H1 (cell line): ENCODE measurements around the gene ZCCHC3. TPM values are rescaled to one million over a fixed set of nuclear protein-coding genes. Genes with fewer than 3 reads are reported as not detected.

Source experiments
- CTCF ChIA-PET: fragments of 300-600 bp; sonication (Branson Sonifier 250); formaldehyde crosslinking; loops from one replicate; lab custom pipeline; 2021; ENCODE audit not compliant: partially characterized antibody; lab: Charles Lee
- POLR2A ChIA-PET: fragments of 300-600 bp; sonication (Branson Sonifier 250); formaldehyde crosslinking; loops from one replicate; lab custom pipeline; 2021; ENCODE audit warnings: inconsistent platforms; ENCODE audit not compliant: partially characterized antibody; lab: Charles Lee
- DNase-seq, 2 experiments: peaks; one replicate each; pipeline versions ENCODE4 v3.0.0 to v3.0.0-alpha.2; 2010 to 2022; ENCODE audit warnings: low spot score in 2 of 2, low read depth in 1 of 2, mixed read lengths in 1 of 2
- FAIRE-seq: peaks from 2 replicates; lab custom pipeline; 2011; peaks lifted over from hg19 to GRCh38; lab: Jason Lieb, UNC
- H2AFZ ChIP-seq: 2 replicates; pipeline ENCODE4 v1.8.1; 2012; ENCODE audit warnings: low read length, inconsistent platforms
- H2AK5ac ChIP-seq: 2 replicates; pipeline ENCODE4 v1.6.1; 2013; ENCODE audit warnings: low read depth, low read length
- H2BK120ac ChIP-seq: replicated peaks from 2 replicates; pipeline ENCODE3; 2013; ENCODE audit warnings: low read depth, low read length, inconsistent platforms
- H2BK12ac ChIP-seq: 2 replicates; pipeline ENCODE4 v1.6.1; 2013; ENCODE audit warnings: low read depth, low read length
- H2BK15ac ChIP-seq: 2 replicates; pipeline ENCODE4 v1.6.1; 2013; ENCODE audit warnings: low read length
- H2BK20ac ChIP-seq: 2 replicates; pipeline ENCODE4 v1.6.1; 2013; ENCODE audit warnings: low read length
- H2BK5ac ChIP-seq: 2 replicates; pipeline ENCODE4 v1.6.1; 2013; ENCODE audit warnings: low read depth, low read length
- H3K14ac ChIP-seq: 2 replicates; pipeline ENCODE4 v1.6.1; 2013; ENCODE audit warnings: inconsistent platforms; ENCODE audit not compliant: insufficient read length
- H3K18ac ChIP-seq: 2 replicates; pipeline ENCODE4 v1.6.1; 2013; ENCODE audit warnings: low read length; ENCODE audit errors: extremely low read depth
- H3K23ac ChIP-seq: 2 replicates; pipeline ENCODE4 v1.6.1; 2013; ENCODE audit warnings: inconsistent platforms; ENCODE audit not compliant: insufficient read length
- H3K23me2 ChIP-seq: 2 replicates; pipeline ENCODE4 v1.6.1; 2013; ENCODE audit warnings: low read depth, low read length
- H3K27ac ChIP-seq: 2 replicates; pipeline ENCODE4 v1.6.1; 2011; ENCODE audit warnings: low read depth, low read length, inconsistent platforms
- H3K27me3 ChIP-seq, 4 experiments: replicated peaks in 1 of 4; 1 replicate in 1 of 4; 2 replicates in 3 of 4; pipeline versions ENCODE4 v1.6.1 to v1.8.1; 2011 to 2013; ENCODE audit warnings: low read length in 3 of 4, mild to moderate bottlenecking in 3 of 4, inconsistent platforms in 2 of 4, mixed read lengths in 2 of 4, moderate library complexity in 1 of 4; ENCODE audit not compliant: control insufficient read depth in 3 of 4, insufficient read depth in 3 of 4; ENCODE audit errors: extremely low read depth in 1 of 4
- H3K36me3 ChIP-seq, 4 experiments: 2 replicates each; pipeline versions ENCODE4 v1.6.1 to v1.8.1; 2011 to 2013; ENCODE audit warnings: mild to moderate bottlenecking in 4 of 4, low read length in 3 of 4, moderate library complexity in 2 of 4, control low read depth in 1 of 4, inconsistent platforms in 1 of 4; ENCODE audit not compliant: insufficient read depth in 4 of 4, control insufficient read depth in 2 of 4
- H3K4ac ChIP-seq: replicated peaks from 2 replicates; pipeline ENCODE3; 2013; ENCODE audit warnings: low read length, low read depth, mixed read lengths, inconsistent platforms; ENCODE audit not compliant: insufficient read length
- H3K4me1 ChIP-seq, 4 experiments: replicated peaks in 1 of 4; 1 replicate in 1 of 4; 2 replicates in 3 of 4; pipeline versions ENCODE4 v1.6.1 to v1.8.1; 2011 to 2013; ENCODE audit warnings: low read length in 3 of 4, inconsistent platforms in 2 of 4, mixed read lengths in 1 of 4; ENCODE audit not compliant: insufficient read depth in 4 of 4, control insufficient read depth in 3 of 4
- H3K4me2 ChIP-seq, 2 experiments: 2 replicates each; pipeline versions ENCODE4 v1.6.1 to v1.8.1; 2011 to 2013; ENCODE audit warnings: low read depth in 2 of 2, low read length in 2 of 2, control low read depth in 1 of 2, inconsistent platforms in 1 of 2, mild to moderate bottlenecking in 1 of 2; ENCODE audit not compliant: insufficient read depth in 1 of 2
- H3K4me3 ChIP-seq, 4 experiments: fragments of 200-600, 300-600 bp in 1 of 4; sonication (generic), shearing (Covaris generic), sonication (Bioruptor Twin) in 1 of 4; 2 replicates each; pipeline versions ENCODE4 v1.5.1 to v1.8.1; 2011 to 2016; ENCODE audit warnings: low read length in 4 of 4, low read depth in 3 of 4, control low read depth in 2 of 4, inconsistent platforms in 2 of 4, mild to moderate bottlenecking in 2 of 4, mixed read lengths in 1 of 4, moderate library complexity in 1 of 4; ENCODE audit not compliant: insufficient read depth in 2 of 4; ENCODE audit errors: extremely low read depth in 1 of 4
- H3K56ac ChIP-seq: replicated peaks from 2 replicates; pipeline ENCODE3; 2013; ENCODE audit warnings: low read depth, mild to moderate bottlenecking, mixed read lengths, low read length, inconsistent platforms; ENCODE audit not compliant: insufficient read length
- H3K79me1 ChIP-seq: 2 replicates; pipeline ENCODE4 v1.6.1; 2013; ENCODE audit warnings: low read depth, low read length, control low read depth
- H3K79me2 ChIP-seq, 2 experiments: 2 replicates each; pipeline versions ENCODE4 v1.6.1 to v1.8.1; 2012 to 2013; ENCODE audit warnings: low read length in 2 of 2, mild to moderate bottlenecking in 2 of 2, inconsistent platforms in 1 of 2; ENCODE audit not compliant: insufficient read depth in 2 of 2, control insufficient read depth in 1 of 2
- H3K9ac ChIP-seq, 4 experiments: replicated peaks in 1 of 4; 1 replicate in 1 of 4; 2 replicates in 3 of 4; pipeline versions ENCODE4 v1.6.1 to v1.8.1; 2011 to 2013; ENCODE audit warnings: low read depth in 3 of 4, low read length in 3 of 4, control low read depth in 2 of 4, mild to moderate bottlenecking in 2 of 4, moderate library complexity in 2 of 4, inconsistent platforms in 1 of 4; ENCODE audit errors: extremely low read depth in 1 of 4
- H3K9me3 ChIP-seq, 2 experiments: 2 replicates each; pipeline versions ENCODE4 v1.6.1 to v1.8.1; 2012 to 2013; ENCODE audit warnings: mild to moderate bottlenecking in 2 of 2, moderate library complexity in 2 of 2, control low read depth in 1 of 2, inconsistent platforms in 1 of 2, low read depth in 1 of 2, low read length in 1 of 2, mixed read lengths in 1 of 2; ENCODE audit not compliant: insufficient read depth in 2 of 2
- H4K20me1 ChIP-seq, 2 experiments: replicated peaks in 1 of 2; 2 replicates each; pipeline versions ENCODE3 to v1.8.1; 2011 to 2013; ENCODE audit warnings: inconsistent platforms in 2 of 2, low read length in 2 of 2, mild to moderate bottlenecking in 1 of 2; ENCODE audit not compliant: insufficient read depth in 2 of 2, control insufficient read depth in 1 of 2
- H4K5ac ChIP-seq: 2 replicates; pipeline ENCODE4 v1.6.1; 2013; ENCODE audit warnings: low read length, low read depth, mixed read lengths, inconsistent platforms; ENCODE audit not compliant: insufficient read length
- H4K8ac ChIP-seq: 2 replicates; pipeline ENCODE4 v1.8.0; 2013; ENCODE audit warnings: mild to moderate bottlenecking, moderate library complexity, low read length, inconsistent platforms; ENCODE audit not compliant: insufficient read depth; ENCODE audit errors: extremely low read depth
- H4K91ac ChIP-seq: replicated peaks from 2 replicates; pipeline ENCODE3; 2013; ENCODE audit warnings: low read length, mixed read lengths, inconsistent platforms; ENCODE audit not compliant: insufficient read length
- HDAC6 ChIP-seq: IDR thresholded peaks from one replicate; pipeline ENCODE4 v1.7.1; 2012; ENCODE audit warnings: low read depth, mild to moderate bottlenecking, inconsistent platforms, low read length, moderate library complexity
- SIN3A ChIP-seq, 2 experiments: IDR thresholded peaks in 1 of 2; conservative IDR thresholded peaks in 1 of 2; 2 replicates each; pipeline ENCODE4 v1.6.1; 2011 to 2012; ENCODE audit warnings: low read length in 2 of 2, improper control_type of control experiment in 1 of 2, low read depth in 1 of 2, mild to moderate bottlenecking in 1 of 2
- WGBS, 2 experiments: shearing (Covaris generic) in 1 of 2; methylation state at CpG; one replicate each; pipeline versions ENCODE4 v1.1.6 to v1.1.7; 2013 to 2015; ENCODE audit warnings: low lambda C conversion rate in 2 of 2, mixed read lengths in 2 of 2, inconsistent platforms in 1 of 2, low coverage in 1 of 2, missing lambda C conversion rate in 1 of 2; ENCODE audit not compliant: insufficient replicate concordance in 2 of 2, insufficient coverage in 1 of 2, insufficient read length in 1 of 2; ENCODE audit errors: extremely low coverage in 1 of 2, missing lambda C conversion rate in 1 of 2; 5-methylcytosine and 5-hydroxymethylcytosine counted together
- polyA plus RNA-seq, 7 experiments: library from polyadenylated mRNA; depleted of rRNA in 3 of 7; stranded (reverse) in 5 of 7; unstranded in 2 of 7; fragments of >200 nt in 5 of 7; fragments of 200-250 nt in 2 of 7; gene quantifications; 1 replicate in 5 of 7; 2 replicates in 1 of 7; 4 replicates in 1 of 7; pipeline versions ENCODE4 v1.2.1 to v1.2.3, GENCODE V29; 2011 to 2013; ENCODE audit warnings: missing spikeins in 2 of 7, mixed read lengths in 2 of 7
- total RNA-seq: library from RNA; stranded (reverse); fragmentation: NEBNext Ultra II Directional; extraction: Animal tissue kit (Norgen Biotek cat#: 25700); gene quantifications from 2 replicates; pipeline ENCODE4 v1.2.1, GENCODE V29; 2021
- TF ChIP-seq, protein P1 (sequence below): IDR thresholded peaks from 2 replicates; pipeline ENCODE4 v1.6.1; 2012; ENCODE audit warnings: inconsistent platforms

ZCCHC3 gene
- total and polyA plus RNA-seq, 2 of the 8 experiments (the other 6 are each of a cell fraction or from before 2014, with no cell fraction given), result 33.7 to 52.4 TPM

DNA sequence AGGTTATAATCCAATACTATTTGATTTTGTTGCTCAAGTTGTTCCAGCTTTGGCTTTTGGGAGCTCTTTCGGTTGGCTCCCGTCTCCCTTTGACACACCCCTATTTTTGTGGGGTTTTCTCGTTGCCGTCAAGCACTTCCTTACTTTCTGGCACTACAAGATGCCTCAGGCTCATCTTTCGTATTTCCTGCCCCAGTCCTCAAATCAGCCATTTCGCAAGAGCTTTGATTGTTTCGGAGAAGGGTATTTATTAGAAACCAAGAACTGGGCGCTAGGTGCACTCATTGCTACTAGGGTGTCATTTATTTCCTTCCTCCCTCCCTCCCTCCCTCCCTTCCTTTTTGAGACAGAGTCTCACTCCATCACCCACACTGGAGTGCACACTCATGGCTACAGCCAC lies 14.7 kb downstream of the ZCCHC3 start:
- H3K18ac ChIP-seq, result no peak overlapping the region
- no peak overlapping the region for H3K14ac ChIP-seq
- no peaks in the 10 kb centered on the region for H3K79me1 ChIP-seq
- H4K5ac ChIP-seq, result no peak overlapping the region
- H3K23me2 ChIP-seq, result peaks cover 4% of the 10 kb centered on the region
- POLR2A ChIA-PET, result interaction anchor here (6.3 to 6.4 kb wide), 2 partner anchors 11 to 13 kb away, joined by 84 to 97 read pairs; partner anchors contain the start of genes SOX12 and ZCCHC3
- no peak overlapping the region for H2BK5ac ChIP-seq
- no peak overlapping the region for H4K8ac ChIP-seq
- no peaks in the 10 kb centered on the region for H3K9me3 ChIP-seq
- H3K56ac ChIP-seq, result no peak overlapping the region
- no peak for TF ChIP-seq SIN3A (conservative IDR thresholded peaks at IDR 0.05 in 1 of 2, IDR thresholded peaks at IDR 0.05 in 1 of 2; ENCODE audit: low read depth in 1 of 2, low read length in 2 of 2)
- no peak for TF ChIP-seq HDAC6
- TF ChIP-seq, protein P1, sequence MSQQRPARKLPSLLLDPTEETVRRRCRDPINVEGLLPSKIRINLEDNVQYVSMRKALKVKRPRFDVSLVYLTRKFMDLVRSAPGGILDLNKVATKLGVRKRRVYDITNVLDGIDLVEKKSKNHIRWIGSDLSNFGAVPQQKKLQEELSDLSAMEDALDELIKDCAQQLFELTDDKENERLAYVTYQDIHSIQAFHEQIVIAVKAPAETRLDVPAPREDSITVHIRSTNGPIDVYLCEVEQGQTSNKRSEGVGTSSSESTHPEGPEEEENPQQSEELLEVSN, result no peak
- 95% methylated on average over 7 of the region's 8 CpGs; no CpG with 5 or more reads in 1 of the 2 experiments for WGBS, 2 experiments
- no peak overlapping the region for H2BK15ac ChIP-seq
- no peaks in the 10 kb centered on the region for H4K20me1 ChIP-seq
- no peak overlapping the region for H2AFZ ChIP-seq
- H3K4me2 ChIP-seq, result no peak overlapping the region
- H3K79me2 ChIP-seq, result no peaks in the 10 kb centered on the region
- peak overlapping the region; percentile 73 for H2BK12ac ChIP-seq
- H3K4ac ChIP-seq, result no peak overlapping the region
- no peak overlapping the region for H2BK20ac ChIP-seq
- no peak overlapping the region for H3K23ac ChIP-seq
- H3K4me1 ChIP-seq, result peaks cover 4 to 9% (median 6%) of the 10 kb centered on the region in 4 experiments; a peak in 6 of 7 replicates
- H3K27ac ChIP-seq, result no peak overlapping the region
- no peak overlapping the region for H2AK5ac ChIP-seq
- H2BK120ac ChIP-seq, result no peak overlapping the region
- CTCF ChIA-PET, result interaction anchor here (1.3 to 4.5 kb wide), 4 partner anchors 9 to 20 kb away, joined by 7 to 30 read pairs (median 14); no protein-coding TSS in a partner anchor
- no peak overlapping the region for H3K4me3 ChIP-seq
- no peaks in the 10 kb centered on the region for H3K36me3 ChIP-seq
- no peak overlapping the region for H4K91ac ChIP-seq
- no peak for DNase-seq
- H3K9ac ChIP-seq, result no peak overlapping the region
- FAIRE-seq, result no peak
- H3K27me3 ChIP-seq, result no peaks in the 10 kb centered on the region
